ENCODE data around the gene EGFR.

Gene EGFR

GRCh38 chr7:55043691-55044370 lies 25.0 kb downstream of the EGFR start:
- H3K9ac ChIP-seq (ENCODE audit: low read length): no peak overlapping the region
- H3K9me2 ChIP-seq (replicated peaks; ENCODE audit: insufficient read depth, low read length): no peaks in the 10 kb centered on the region
- H4K20me1 ChIP-seq (ENCODE audit: low read depth, low read length): no peaks in the 10 kb centered on the region
- H3K4me3 ChIP-seq (ENCODE audit: insufficient read depth, low read length, poor library complexity, severe bottlenecking): no peak overlapping the region
- no peak overlapping the region for H3K27ac ChIP-seq (ENCODE audit: low read depth, low read length)
- no peaks in the 10 kb centered on the region for H3K36me3 ChIP-seq (ENCODE audit: low read length)
- H3K9me3 ChIP-seq (ENCODE audit: insufficient read depth, low read length): no peaks in the 10 kb centered on the region
- no peak overlapping the region for H3K4me2 ChIP-seq (ENCODE audit: low read depth, low read length, poor library complexity, severe bottlenecking)
- no peaks in the 10 kb centered on the region for H3K79me2 ChIP-seq (ENCODE audit: insufficient read depth, low read length)
- H3F3A ChIP-seq (ENCODE audit: insufficient read depth): no peaks in the 10 kb centered on the region
- no peak overlapping the region for H2AFZ ChIP-seq (ENCODE audit: low read depth, low read length, severe bottlenecking)
- no peak for TF ChIP-seq CTCF (IDR thresholded peaks at IDR 0.05; ENCODE audit: insufficient read depth, low read length, poor library complexity, severe bottlenecking)
- no peak for TF ChIP-seq EZH2phosphoT487 (conservative IDR thresholded peaks at IDR 0.05; ENCODE audit: low read length)
- no peaks in the 10 kb centered on the region for H3K27me3 ChIP-seq (ENCODE audit: low read length)

GRCh38 chr7:55044371-55044717 lies 25.5 kb downstream of the EGFR start:
- no peaks in the 10 kb centered on the region for H3F3A ChIP-seq (ENCODE audit: insufficient read depth)
- no peak overlapping the region for H3K27ac ChIP-seq (ENCODE audit: low read depth, low read length)
- H2AFZ ChIP-seq (ENCODE audit: low read depth, low read length, severe bottlenecking): no peak overlapping the region
- no peaks in the 10 kb centered on the region for H3K9me2 ChIP-seq (replicated peaks; ENCODE audit: insufficient read depth, low read length)
- H3K9ac ChIP-seq (ENCODE audit: low read length): no peak overlapping the region
- no peaks in the 10 kb centered on the region for H4K20me1 ChIP-seq (ENCODE audit: low read depth, low read length)
- no peak for TF ChIP-seq EZH2phosphoT487 (conservative IDR thresholded peaks at IDR 0.05; ENCODE audit: low read length)
- TF ChIP-seq CTCF (IDR thresholded peaks at IDR 0.05; ENCODE audit: insufficient read depth, low read length, poor library complexity, severe bottlenecking): no peak
- H3K36me3 ChIP-seq (ENCODE audit: low read length): no peaks in the 10 kb centered on the region
- H3K9me3 ChIP-seq (ENCODE audit: insufficient read depth, low read length): no peaks in the 10 kb centered on the region
- no peaks in the 10 kb centered on the region for H3K79me2 ChIP-seq (ENCODE audit: insufficient read depth, low read length)
- no peak overlapping the region for H3K4me2 ChIP-seq (ENCODE audit: low read depth, low read length, poor library complexity, severe bottlenecking)
- H3K4me3 ChIP-seq (ENCODE audit: insufficient read depth, low read length, poor library complexity, severe bottlenecking): no peak overlapping the region
- no peaks in the 10 kb centered on the region for H3K27me3 ChIP-seq (ENCODE audit: low read length)

- H3F3A ChIP-seq (ENCODE audit: insufficient read depth): no peaks in the 10 kb centered on the region
- no peaks in the 10 kb centered on the region for H3K9me2 ChIP-seq (replicated peaks; ENCODE audit: insufficient read depth, low read length)
- H3K4me2 ChIP-seq (ENCODE audit: low read depth, low read length, poor library complexity, severe bottlenecking): no peak overlapping the region
- H3K27ac ChIP-seq (ENCODE audit: low read depth, low read length): no peak overlapping the region
- H3K9ac ChIP-seq (ENCODE audit: low read length): no peak overlapping the region
- H3K79me2 ChIP-seq (ENCODE audit: insufficient read depth, low read length): no peaks in the 10 kb centered on the region
- no peaks in the 10 kb centered on the region for H3K27me3 ChIP-seq (ENCODE audit: low read length)
- no peak overlapping the region for H3K4me3 ChIP-seq (ENCODE audit: insufficient read depth, low read length, poor library complexity, severe bottlenecking)
- no peak for TF ChIP-seq EZH2phosphoT487 (conservative IDR thresholded peaks at IDR 0.05; ENCODE audit: low read length)
- no peak for TF ChIP-seq CTCF (IDR thresholded peaks at IDR 0.05; ENCODE audit: insufficient read depth, low read length, poor library complexity, severe bottlenecking)
- H3K36me3 ChIP-seq (ENCODE audit: low read length): no peaks in the 10 kb centered on the region
- no peak overlapping the region for H2AFZ ChIP-seq (ENCODE audit: low read depth, low read length, severe bottlenecking)
- no peaks in the 10 kb centered on the region for H3K9me3 ChIP-seq (ENCODE audit: insufficient read depth, low read length)
- H4K20me1 ChIP-seq (ENCODE audit: low read depth, low read length): no peaks in the 10 kb centered on the region
Observed at GRCh38 chr7:55044791-55045190, 26.0 kb downstream of the EGFR start.
